WERI-Rb-1 (cell line): ENCODE data around the gene TBX10.

Experiments used
- DNase-seq: peaks from one replicate; pipeline ENCODE4 v3.0.0-alpha.2; 2020
- H3K27ac ChIP-seq: fragments of 250-450 bp; sonication (Bioruptor Pico); 2 replicates; pipeline ENCODE4 v1.5.1; 2020; ENCODE audit warnings: mild to moderate bottlenecking, moderate library complexity
- H3K27me3 ChIP-seq: fragments of 250-450 bp; sonication (Bioruptor Pico); 2 replicates; pipeline ENCODE4 v1.5.1; 2021; ENCODE audit warnings: mild to moderate bottlenecking, low read depth, moderate library complexity; ENCODE audit not compliant: insufficient read depth, severe bottlenecking
- H3K36me3 ChIP-seq: fragments of 250-450 bp; sonication (Bioruptor Pico); 2 replicates; pipeline ENCODE4 v1.5.1; 2020; ENCODE audit warnings: mild to moderate bottlenecking, moderate library complexity
- H3K4me3 ChIP-seq: 2 replicates; pipeline ENCODE4 v1.5.1; 2011; ENCODE audit warnings: low read depth, mild to moderate bottlenecking, control low read depth, low read length
- H3K9me3 ChIP-seq: fragments of 250-450 bp; sonication (Bioruptor Pico); 2 replicates; pipeline ENCODE4 v1.5.1; 2021; ENCODE audit warnings: mild to moderate bottlenecking, moderate library complexity; ENCODE audit not compliant: severe bottlenecking
- CTCF ChIP-seq: IDR thresholded peaks from 2 replicates; pipeline ENCODE4 v1.5.1; 2011; ENCODE audit warnings: low read depth, mild to moderate bottlenecking, control low read depth, inconsistent platforms, low read length

TBX10 gene

GRCh38 chr11:67582011-67582410, 57.6 kb downstream of the TBX10 start:
- no peaks in the 10 kb centered on the region for H3K9me3 ChIP-seq
- TF ChIP-seq CTCF: no peak
- H3K27me3 ChIP-seq: no peaks in the 10 kb centered on the region
- DNase-seq: no peak
- no peak overlapping the region for H3K4me3 ChIP-seq
- H3K27ac ChIP-seq: no peak overlapping the region
- no peaks in the 10 kb centered on the region for H3K36me3 ChIP-seq

GRCh38 chr11:67581469-67581868, 58.1 kb downstream of the TBX10 start:
- Histone ChIP-seq H3K27ac (no peak overlapping the region), H3K9me3 (no peaks in the 10 kb centered on the region), H3K36me3 (no peaks in the 10 kb centered on the region), H3K4me3 (no peak overlapping the region), H3K27me3 (no peaks in the 10 kb centered on the region)
- no peak for TF ChIP-seq CTCF
- DNase-seq: no peak
